Body of pancreas (tissue), 4 donors: Measurements from ENCODE around the gene FOXO1.

Source experiments
- CTCF ChIP-seq, 7 experiments: fragments of 450-650 bp in 4 of 7; fragments of 200-600 bp in 3 of 7; sonication (generic) in 3 of 7; IDR thresholded peaks; one replicate each; pipeline ENCODE4 v1.5.1; 2016 to 2019; ENCODE audit warnings: antibody characterized with exemption in 7 of 7
- POLR2A ChIP-seq, 3 donors: fragments of 450-650 bp; IDR thresholded peaks; one replicate each; pipeline ENCODE4 v1.6.1; 2016; ENCODE audit warnings: antibody characterized with exemption in 3 of 3, mild to moderate bottlenecking in 2 of 3

- no peak for TF ChIP-seq CTCF (IDR thresholded peaks at IDR 0.05)
- TF ChIP-seq POLR2A (IDR thresholded peaks at IDR 0.05), result peak in 1 of 3 donors; percentile 23
These were observed 131.1 kb downstream of the FOXO1 start for GRCh38 chr13:40535345-40535836.
